ENCODE results near the gene CRELD1.
"Not testable (repeated sequence)": the region's sequence is repeated elsewhere in the genome, so short reads cannot be mapped to it uniquely, and the experiment has no call there.

The CRELD1 gene

GRCh38 chr3:9933561-9934234 is at the start of gene CRELD1:
TSS of gene CRELD1 (plus strand) at chr3:9933834. CDS start at chr3:9934439, 605 bp downstream.
- peak; percentile 96 to 97 for DNase-seq

- DNase-seq, result no peak
Measured at GRCh38 chr3:9884555-9885165, 49.0 kb upstream of the CRELD1 start.

GRCh38 chr3:9886328-9886727 is 47.3 kb upstream of the CRELD1 start:
- no peak for DNase-seq

GRCh38 chr3:9887480-9887879 is 46.2 kb upstream of the CRELD1 start:
- DNase-seq, result no peak

GRCh38 chr3:9888540-9888939 is 45.1 kb upstream of the CRELD1 start:
- no peak for DNase-seq

- DNase-seq, result no peak
Measured at GRCh38 chr3:9889405-9889804, 44.2 kb upstream of the CRELD1 start.

- DNase-seq, result peak; percentile 91 to 92
Measured at GRCh38 chr3:9890249-9891071, 43.2 kb upstream of the CRELD1 start, which contains the start of gene JAGN1. TSS of gene JAGN1 (plus strand) at chr3:9890610. CDS start at chr3:9890723, 113 bp downstream.

- no peak for DNase-seq
Measured at GRCh38 chr3:9891072-9891622, 42.5 kb upstream of the CRELD1 start.

- DNase-seq, result no peak
Measured at GRCh38 chr3:9893739-9894138, 39.9 kb upstream of the CRELD1 start.

GRCh38 chr3:9895715-9896114 is 37.9 kb upstream of the CRELD1 start:
- DNase-seq, result not testable (repeated sequence)

GRCh38 chr3:9896755-9897407 is 36.8 kb upstream of the CRELD1 start:
- not testable (repeated sequence) for DNase-seq

- no peak for DNase-seq
Measured at GRCh38 chr3:9897408-9898372, 35.9 kb upstream of the CRELD1 start.

- no peak for DNase-seq
Measured at GRCh38 chr3:9898467-9899241, 35.0 kb upstream of the CRELD1 start.

- no peak for DNase-seq
Measured at GRCh38 chr3:9899289-9899791, 34.3 kb upstream of the CRELD1 start.

GRCh38 chr3:9900965-9901415 is 32.6 kb upstream of the CRELD1 start:
- DNase-seq, result not testable (repeated sequence)

- peak; percentile 45 to 48 for DNase-seq
Measured at GRCh38 chr3:9901967-9902366, 31.7 kb upstream of the CRELD1 start.

GRCh38 chr3:9902372-9903237 is 31.0 kb upstream of the CRELD1 start, which contains the start of gene IL17RE:
TSS of gene IL17RE (plus strand) at chr3:9902848. CDS start at chr3:9902933, 85 bp downstream.
- no peak for DNase-seq

GRCh38 chr3:9903238-9903624 is 30.4 kb upstream of the CRELD1 start:
- no peak for DNase-seq

- no peak for DNase-seq
Measured at GRCh38 chr3:9903904-9904303, 29.7 kb upstream of the CRELD1 start.

Data from stimulated activated CD4-positive, alpha-beta T cell treated with anti-CD3 and anti-CD28 coated beads, Interleukin-2, amount 100 ng/mL, for 24 hours (primary cell).